AG20443 (cell line): Measurements from ENCODE around the gene MBD3L3.
"Not testable (repeated sequence)": the region's sequence is repeated elsewhere in the genome, so short reads cannot be mapped to it uniquely, and the experiment has no call there.

ENCODE experiments used
- DNase-seq: peaks from one replicate; pipeline ENCODE4 v3.0.0; 2012; ENCODE audit warnings: low spot score, mixed read lengths

MBD3L3 gene

DNA sequence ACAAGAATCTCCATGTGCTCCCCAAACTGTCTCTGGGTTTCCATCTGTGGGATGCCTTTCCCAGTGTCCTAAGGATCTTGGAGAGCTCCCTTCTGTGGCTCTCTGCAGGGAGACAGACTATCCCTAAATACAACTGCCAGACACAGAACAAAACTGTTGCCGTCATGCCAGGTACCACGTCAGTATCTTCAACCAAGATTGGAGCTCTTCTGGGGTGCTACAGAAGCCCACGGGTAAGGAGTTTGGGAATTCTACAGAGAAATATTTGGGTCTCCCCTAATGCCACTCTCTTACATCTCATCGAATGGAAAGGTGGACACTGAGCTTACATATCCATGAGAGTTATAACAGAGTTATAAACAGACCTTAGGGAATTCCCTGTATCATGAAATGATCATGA is 4.9 kb upstream of the MBD3L3 start:
- no peak for DNase-seq

DNA sequence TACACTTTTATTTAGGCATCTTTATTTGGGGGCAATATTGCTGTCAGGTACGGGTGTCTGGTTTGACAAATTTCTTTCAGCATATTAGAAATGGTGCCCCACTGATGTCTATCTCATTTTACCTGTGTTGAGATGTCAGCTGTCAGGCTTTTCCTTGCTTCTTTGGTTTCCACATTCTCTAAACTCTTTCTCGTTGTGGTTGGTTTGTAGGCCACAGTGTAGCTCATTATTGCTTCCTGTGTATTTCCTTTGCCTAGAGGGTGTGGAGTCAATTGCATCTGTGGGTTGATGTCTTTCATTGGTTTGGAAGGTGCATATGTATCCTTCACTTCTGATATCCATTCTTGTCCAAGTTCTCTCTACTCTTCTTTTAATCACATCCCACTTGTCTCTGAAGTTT is 1.5 kb upstream of the MBD3L3 start:
- DNase-seq = not testable (repeated sequence)

DNA sequence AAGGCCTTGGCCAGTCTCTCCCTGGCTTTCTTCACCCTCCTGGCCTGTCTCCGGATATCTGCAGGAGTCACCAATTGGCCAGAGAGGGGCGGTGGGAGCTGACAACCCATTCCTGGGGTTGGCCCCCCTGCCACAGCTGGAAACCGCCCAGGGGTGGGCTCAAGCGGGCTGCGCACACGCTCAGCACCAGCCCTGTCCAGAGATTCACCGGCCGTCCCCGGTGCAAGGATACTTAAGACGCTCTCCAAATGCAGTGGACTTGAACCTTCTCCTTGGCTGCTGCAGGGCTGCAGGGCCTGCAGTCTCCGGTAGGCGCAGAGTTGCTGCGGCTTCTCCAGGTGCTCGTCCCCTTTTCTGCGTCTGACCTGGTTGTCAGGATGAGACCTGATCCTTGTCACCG is 2.1 kb downstream of the MBD3L3 start:
- not testable (repeated sequence) for DNase-seq

DNA sequence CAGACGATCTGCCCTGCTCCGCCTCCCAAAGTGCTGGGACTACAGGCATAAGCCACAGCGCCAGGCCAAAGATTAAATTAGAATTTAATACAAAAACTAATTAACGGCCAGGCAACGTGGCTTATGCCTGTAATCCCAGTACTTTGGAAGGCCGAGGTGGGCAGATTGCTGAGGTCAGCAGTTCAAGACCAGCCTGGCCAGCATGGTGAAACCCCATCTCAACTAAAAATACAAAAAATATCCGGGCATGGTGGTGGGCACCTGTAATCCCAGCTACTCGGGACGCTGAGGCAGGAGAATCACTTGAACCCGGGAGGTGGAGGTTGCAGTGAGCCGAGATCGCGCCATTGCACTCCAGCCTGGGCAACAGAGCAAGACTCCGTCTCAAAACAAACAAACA is 2.8 kb downstream of the MBD3L3 start:
- not testable (repeated sequence) for DNase-seq

DNA sequence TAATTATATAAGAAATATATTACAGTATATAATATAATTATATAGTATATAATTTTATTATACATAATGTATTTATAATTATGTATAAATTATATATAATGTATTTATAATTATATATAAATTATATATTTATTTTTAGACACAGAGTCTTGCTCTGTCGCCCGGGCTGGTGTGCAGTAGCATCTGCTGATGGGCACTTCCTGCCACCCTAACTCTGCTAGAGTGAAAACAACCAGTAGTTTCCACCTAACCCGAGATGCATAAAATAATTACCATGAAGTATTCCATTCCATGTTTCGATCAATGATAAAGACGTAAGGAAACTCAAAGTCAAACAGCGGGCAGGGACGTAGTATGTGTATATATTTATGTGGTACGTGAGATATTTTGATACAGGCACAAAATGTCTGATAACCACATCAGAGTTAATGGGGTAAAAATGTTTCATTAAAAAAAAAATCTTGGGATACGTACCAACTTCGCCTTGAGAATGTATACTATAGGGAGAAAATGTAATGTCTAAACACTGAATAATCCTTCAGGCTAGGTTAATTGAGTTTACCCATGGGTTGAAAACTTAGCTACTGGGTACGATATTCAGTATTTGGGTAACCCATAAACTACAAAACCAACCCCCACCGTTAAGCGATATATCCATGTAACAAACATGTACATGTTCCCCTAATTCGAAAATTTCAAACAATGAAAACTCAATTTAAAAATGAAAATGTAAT is 3.7 kb downstream of the MBD3L3 start:
- not testable (repeated sequence) for DNase-seq

DNA sequence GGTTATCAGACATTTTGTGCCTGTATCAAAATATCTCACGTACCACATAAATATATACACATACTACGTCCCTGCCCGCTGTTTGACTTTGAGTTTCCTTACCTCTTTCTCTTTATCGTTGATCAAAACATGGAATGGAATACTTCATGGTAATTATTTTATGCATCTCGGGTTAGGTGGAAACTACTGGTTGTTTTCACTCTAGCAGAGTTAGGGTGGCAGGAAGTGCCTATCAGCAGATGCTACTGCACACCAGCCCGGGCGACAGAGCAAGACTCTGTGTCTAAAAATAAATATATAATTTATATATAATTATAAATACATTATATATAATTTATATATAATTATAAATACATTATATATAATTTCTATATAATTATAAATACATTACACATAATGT is 5.6 kb downstream of the MBD3L3 start:
- not testable (repeated sequence) for DNase-seq

DNA sequence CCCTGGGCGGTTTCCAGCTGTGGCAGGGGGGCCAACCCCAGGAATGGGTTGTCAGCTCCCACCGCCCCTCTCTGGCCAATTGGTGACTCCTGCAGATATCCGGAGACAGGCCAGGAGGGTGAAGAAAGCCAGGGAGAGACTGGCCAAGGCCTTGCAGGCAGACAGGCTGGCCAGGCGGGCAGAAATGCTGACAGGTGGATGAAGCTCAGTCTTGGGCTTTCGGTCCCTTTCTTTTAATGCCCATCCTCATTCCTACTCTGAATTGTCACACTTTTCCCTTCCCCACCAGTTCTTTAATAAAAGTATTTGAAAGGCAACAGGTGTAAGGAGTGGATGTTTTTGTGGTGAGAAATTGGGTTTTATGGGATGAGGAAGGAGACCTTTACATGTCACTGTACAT is 7.1 kb downstream of the MBD3L3 start:
- DNase-seq = not testable (repeated sequence)

DNA sequence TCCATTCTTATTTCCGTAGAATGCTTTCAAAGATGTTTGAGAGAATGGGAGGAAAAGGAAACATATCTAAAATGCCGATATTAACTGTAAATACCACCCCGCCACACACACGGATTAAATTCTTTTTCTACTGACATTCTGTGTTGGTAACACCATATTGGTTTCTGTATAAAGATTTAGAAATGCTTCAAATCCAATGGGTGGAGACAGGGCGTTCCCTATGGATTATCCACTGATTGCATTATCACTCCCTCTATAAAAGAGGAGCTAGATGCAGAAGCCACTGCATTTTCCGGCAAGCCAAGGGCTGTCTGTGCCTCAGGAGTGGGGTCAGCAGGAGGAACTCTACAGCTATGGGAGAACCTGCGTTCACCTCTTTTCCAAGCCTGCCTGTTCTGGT is 9.5 kb downstream of the MBD3L3 start, which contains the start of gene MBD3L2:
Gene MBD3L2 (plus strand): TSS at position 301 of the 400 bp plus-strand sequence. CDS start 53 bp downstream, at position 354.
- not testable (repeated sequence) for DNase-seq

DNA sequence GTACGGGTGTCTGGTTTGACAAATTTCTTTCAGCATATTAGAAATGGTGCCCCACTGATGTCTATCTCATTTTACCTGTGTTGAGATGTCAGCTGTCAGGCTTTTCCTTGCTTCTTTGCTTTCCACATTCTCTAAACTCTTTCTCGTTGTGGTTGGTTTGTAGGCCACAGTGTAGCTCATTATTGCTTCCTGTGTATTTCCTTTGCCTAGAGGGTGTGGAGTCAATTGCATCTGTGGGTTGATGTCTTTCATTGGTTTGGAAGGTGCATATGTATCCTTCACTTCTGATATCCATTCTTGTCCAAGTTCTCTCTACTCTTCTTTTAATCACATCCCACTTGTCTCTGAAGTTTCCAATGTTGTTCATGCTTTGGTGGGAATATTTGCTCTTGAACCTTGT is 16.9 kb downstream of the MBD3L3 start:
- DNase-seq = not testable (repeated sequence)

DNA sequence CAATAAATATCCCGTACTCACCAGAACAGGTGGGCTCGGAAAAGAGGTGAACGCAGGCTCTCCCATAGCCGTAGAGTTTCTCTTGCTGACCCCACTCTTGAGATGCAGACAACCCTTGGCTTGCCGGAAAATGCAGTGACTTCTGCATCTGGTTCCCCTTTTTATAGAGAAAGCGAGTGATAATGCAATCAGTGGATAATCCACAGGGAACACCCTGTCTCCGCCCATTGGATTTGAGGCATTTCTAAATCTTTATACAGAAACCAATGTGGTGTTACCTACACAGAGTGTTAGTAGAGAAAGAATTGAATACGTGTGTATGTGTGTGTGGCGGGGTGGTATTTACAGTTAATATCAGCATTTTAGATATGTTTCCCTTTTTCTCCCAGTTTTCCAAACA is 18.4 kb downstream of the MBD3L3 start, which contains the start of gene MBD3L4:
Gene MBD3L4 (minus strand): TSS at position 101 of the 400 bp plus-strand sequence. CDS start 35 bp downstream, at position 66.
- not testable (repeated sequence) for DNase-seq

DNA sequence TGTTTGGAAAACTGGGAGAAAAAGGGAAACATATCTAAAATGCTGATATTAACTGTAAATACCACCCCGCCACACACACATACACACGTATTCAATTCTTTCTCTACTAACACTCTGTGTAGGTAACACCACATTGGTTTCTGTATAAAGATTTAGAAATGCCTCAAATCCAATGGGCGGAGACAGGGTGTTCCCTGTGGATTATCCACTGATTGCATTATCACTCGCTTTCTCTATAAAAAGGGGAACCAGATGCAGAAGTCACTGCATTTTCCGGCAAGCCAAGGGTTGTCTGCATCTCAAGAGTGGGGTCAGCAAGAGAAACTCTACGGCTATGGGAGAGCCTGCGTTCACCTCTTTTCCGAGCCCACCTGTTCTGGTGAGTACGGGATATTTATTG is 28.2 kb downstream of the MBD3L3 start, which contains the start of gene MBD3L5:
Gene MBD3L5 (plus strand): TSS at position 301 of the 400 bp plus-strand sequence. CDS start 34 bp downstream, at position 335.
- DNase-seq = not testable (repeated sequence)

DNA sequence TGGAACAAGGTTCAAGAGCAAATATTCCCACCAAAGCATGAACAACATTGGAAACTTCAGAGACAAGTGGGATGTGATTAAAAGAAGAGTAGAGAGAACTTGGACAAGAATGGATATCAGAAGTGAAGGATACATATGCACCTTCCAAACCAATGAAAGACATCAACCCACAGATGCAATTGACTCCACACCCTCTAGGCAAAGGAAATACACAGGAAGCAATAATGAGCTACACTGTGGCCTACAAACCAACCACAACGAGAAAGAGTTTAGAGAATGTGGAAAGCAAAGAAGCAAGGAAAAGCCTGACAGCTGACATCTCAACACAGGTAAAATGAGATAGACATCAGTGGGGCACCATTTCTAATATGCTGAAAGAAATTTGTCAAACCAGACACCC is 29.7 kb downstream of the MBD3L3 start:
- not testable (repeated sequence) for DNase-seq

DNA sequence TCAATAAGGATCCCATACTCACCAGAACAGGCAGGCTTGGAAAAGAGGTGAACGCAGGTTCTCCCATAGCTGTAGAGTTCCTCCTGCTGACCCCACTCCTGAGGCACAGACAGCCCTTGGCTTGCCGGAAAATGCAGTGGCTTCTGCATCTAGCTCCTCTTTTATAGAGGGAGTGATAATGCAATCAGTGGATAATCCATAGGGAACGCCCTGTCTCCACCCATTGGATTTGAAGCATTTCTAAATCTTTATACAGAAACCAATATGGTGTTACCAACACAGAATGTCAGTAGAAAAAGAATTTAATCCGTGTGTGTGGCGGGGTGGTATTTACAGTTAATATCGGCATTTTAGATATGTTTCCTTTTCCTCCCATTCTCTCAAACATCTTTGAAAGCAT is 37.1 kb downstream of the MBD3L3 start, which contains the start of gene MBD3L2B:
Gene MBD3L2B (minus strand): TSS at position 101 of the 400 bp plus-strand sequence. CDS start 34 bp downstream, at position 67.
- not testable (repeated sequence) for DNase-seq

DNA sequence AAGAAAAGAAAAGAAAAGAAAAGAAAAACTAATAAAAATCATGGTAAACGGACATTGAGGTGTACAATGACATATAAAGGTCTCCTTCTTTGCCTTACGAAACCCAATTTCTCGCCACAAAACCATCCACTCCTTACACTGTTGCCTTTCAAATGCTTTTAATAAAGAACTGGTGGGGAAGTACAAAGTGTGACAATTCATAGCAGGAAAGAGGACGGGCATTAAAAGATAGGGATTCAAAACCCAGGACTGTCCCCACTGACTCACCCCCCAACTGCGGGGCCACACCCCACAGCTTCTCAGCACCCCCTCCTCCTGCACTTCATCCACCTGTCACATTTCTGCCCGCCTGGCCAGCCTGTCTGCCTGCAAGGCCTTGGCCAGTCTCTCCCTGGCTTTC is 39.6 kb downstream of the MBD3L3 start:
- no peak for DNase-seq

DNA sequence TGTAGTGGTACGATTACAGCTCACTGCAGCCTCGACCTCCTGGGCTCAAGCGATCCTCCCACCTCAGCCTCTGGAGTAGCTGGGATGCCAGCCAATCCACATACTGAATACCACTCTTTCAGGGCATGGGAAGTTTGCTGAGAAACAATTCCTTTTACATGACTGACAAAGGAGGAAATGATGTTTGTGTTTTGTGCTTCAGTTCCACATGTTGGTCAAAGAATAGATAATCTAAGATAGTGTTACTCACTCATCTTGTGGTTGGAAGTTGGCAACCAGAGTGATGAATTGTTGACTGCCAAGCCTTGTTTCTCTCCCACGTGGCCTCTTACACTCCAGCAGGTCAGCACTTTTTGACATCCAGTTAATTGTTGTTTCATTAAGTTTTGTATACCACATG is 44.8 kb downstream of the MBD3L3 start:
- no peak for DNase-seq

DNA sequence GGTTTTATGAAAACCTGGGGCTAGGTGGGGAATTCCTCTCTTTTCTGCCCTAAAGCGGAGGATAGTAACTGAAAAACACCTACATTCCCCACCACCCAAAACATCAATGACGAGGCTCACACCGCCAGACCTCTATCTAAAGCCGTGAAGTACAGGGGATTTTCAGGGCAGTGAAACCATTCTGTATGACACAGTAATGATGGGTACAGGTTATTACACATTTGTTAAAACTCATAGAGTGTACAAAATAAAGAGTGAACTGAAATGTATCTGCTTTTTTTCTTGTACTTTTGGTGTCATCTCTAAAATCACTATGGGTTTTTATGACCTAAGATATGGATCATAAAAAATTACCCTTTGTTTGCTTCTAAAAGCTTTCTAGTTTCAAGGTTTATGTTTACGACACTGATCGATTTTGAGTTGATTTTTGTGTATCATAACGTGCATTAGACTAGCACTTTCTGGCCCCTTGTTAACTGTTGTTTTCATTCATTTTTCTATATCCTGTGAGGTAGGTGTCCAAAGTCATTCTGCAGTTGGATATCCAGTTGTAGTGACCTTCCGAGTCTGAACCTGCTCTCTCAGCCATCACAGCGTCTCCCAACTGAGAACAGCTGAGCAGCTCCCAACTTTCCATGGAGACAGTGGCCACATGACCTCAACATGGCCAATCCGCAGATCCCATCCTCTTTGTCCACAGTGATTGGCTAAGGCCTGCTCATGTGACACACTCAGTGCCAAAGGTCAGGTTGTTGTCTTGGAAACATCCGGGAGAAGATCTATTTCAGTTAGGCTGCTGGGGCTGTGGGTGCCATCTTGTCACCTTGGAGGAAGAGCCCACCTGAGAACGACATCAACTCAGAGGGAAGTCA is 47.5 kb downstream of the MBD3L3 start:
- no peak for DNase-seq

DNA sequence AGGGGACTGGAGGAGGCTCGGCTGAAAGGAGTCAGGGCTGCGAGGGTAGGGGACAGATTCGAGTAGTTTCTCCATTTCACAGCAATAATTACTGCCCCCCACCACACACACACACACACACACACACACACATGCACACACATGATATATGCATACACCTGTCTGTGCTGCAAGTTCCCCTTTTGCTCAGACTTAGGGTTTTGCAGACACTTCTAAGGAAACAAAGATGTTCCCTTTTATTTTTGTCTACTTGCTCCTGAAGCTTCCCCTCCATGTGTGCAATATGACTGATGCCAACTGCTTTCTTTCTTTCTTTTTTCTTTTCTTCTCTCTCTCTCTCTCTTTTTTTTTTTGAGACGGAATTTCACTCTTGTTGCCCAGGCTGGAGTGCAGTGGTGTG is 50.6 kb downstream of the MBD3L3 start:
- DNase-seq = no peak
